Duodenal mucosa (tissue), 2 donors: ENCODE measurements around the gene DOCK1.

Experiments
- H3K27ac ChIP-seq: one replicate; pipeline ENCODE4 v1.7.0; 2013; ENCODE audit warnings: low read depth, low read length
- H3K27me3 ChIP-seq, 2 donors: one replicate each; pipeline ENCODE4 v1.7.0; 2013; ENCODE audit warnings: low read length in 2 of 2, control low read depth in 1 of 2; ENCODE audit not compliant: insufficient read depth in 2 of 2, control insufficient read depth in 1 of 2
- H3K36me3 ChIP-seq, 2 donors: one replicate each; pipeline ENCODE4 v1.7.0; 2013; ENCODE audit warnings: low read length in 2 of 2, control low read depth in 1 of 2; ENCODE audit not compliant: insufficient read depth in 2 of 2, control insufficient read depth in 1 of 2
- H3K4me1 ChIP-seq, 2 donors: one replicate each; pipeline ENCODE4 v1.7.0; 2013; ENCODE audit warnings: low read length in 2 of 2, control low read depth in 1 of 2; ENCODE audit not compliant: insufficient read depth in 2 of 2, control insufficient read depth in 1 of 2
- H3K4me3 ChIP-seq, 2 donors: one replicate each; pipeline ENCODE4 v1.7.0; 2013; ENCODE audit warnings: low read length in 2 of 2, low read depth in 1 of 2
- H3K9ac ChIP-seq, 2 donors: one replicate each; pipeline ENCODE4 v1.7.0; 2013; ENCODE audit warnings: low read length in 2 of 2, low read depth in 1 of 2
- H3K9me3 ChIP-seq, 2 donors: one replicate each; pipeline ENCODE4 v1.7.0; 2013; ENCODE audit warnings: low read length in 2 of 2, control low read depth in 1 of 2; ENCODE audit not compliant: control insufficient read depth in 1 of 2

Gene DOCK1

DNA sequence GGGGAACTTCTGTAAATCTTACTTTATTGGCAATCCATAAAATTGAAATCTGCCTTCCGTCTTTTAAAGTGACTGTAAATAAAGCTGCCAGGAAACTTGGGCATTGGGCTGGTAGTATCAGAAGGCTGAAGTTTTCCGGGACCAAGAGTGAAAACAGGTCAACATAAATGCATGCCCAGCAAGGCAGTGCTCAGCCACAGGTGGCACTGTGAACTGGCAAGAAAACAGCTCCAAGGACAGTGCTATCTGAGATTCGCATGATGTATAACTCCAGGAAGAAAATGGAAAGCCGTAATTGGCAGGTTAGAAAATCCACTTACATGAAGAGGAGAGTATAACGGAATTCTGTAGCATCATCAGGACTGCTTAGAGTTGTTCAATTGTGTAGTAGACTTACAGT, 293.1 kb downstream of the DOCK1 start:
- Histone ChIP-seq H3K27me3 (peaks cover 12 to 22% of the 10 kb centered on the region in 2 donors), H3K36me3 (no peaks in the 10 kb centered on the region), H3K27ac (no peak overlapping the region), H3K9ac (no peak overlapping the region), H3K4me3 (no peak overlapping the region), H3K9me3 (no peaks in the 10 kb centered on the region), H3K4me1 (peaks cover 0 to 3% of the 10 kb centered on the region in 2 donors)

DNA sequence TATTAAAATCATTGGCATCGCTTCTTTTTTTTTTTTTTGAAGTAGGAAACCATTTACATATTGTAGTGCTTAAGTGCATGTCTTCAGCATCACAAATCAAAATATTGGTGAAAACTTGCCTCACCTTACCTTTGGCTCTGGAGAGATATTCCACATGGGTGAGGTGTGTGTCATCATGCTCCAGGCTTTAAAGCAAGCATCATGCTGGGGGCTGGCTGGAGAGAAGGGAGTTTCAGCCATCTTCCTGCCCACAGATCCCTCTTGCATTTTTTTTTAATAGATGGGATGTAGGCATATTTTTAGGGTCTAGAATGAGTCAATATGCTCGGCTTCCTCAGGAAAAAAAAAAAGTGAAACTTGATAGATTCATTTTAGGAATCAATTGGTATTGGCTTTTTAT, 293.5 kb downstream of the DOCK1 start:
- Histone ChIP-seq H3K4me3 (no peak overlapping the region), H3K4me1 (peaks cover 0 to 3% of the 10 kb centered on the region in 2 donors), H3K36me3 (no peaks in the 10 kb centered on the region), H3K27me3 (peaks cover 11 to 22% of the 10 kb centered on the region in 2 donors), H3K9ac (no peak overlapping the region), H3K9me3 (no peaks in the 10 kb centered on the region), H3K27ac (no peak overlapping the region)

DNA sequence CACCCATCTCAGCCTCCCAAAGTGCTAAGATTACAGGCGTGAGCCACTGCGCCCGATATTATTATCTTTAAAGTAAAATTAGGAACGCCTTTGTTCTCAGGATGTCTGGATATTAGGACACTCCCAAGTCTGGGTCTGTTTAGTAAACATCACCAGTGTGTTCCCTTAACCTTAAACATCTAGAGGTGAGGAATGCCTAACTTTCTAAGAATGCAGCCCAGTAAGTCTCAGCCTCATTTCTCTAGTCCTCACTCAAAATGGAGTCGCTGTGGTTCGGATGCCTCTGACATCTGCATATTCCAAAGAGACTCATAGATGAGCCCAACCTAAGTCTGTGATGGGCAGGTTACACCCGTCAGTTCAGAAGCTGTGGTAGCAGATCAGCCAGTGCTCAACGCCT, 295.4 kb downstream of the DOCK1 start:
- Histone ChIP-seq H3K27me3 (peaks cover 0 to 4% of the 10 kb centered on the region in 2 donors), H3K27ac (no peak overlapping the region), H3K9ac (no peak overlapping the region), H3K36me3 (no peaks in the 10 kb centered on the region), H3K4me1 (peaks cover 0 to 3% of the 10 kb centered on the region in 2 donors), H3K4me3 (no peak overlapping the region), H3K9me3 (no peaks in the 10 kb centered on the region)

DNA sequence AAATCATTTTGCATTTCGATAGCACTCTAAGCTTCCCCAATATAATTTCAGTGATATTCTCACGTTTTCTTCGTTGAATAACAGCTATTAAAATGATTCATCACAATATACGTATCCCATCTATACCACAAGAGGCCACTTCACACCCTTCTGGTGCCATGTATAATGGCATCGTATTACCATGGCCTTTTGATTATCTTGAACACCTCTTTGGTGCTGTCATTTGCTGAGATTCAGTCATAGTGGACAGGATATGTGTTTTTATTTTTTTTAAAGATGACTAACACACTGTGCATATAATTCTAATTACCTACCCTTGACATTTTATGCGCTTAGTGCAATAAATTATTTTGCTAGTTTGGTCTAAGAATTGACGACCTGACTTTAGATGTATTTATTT, 297.8 kb downstream of the DOCK1 start:
- no peak overlapping the region for H3K27ac ChIP-seq
- no peak overlapping the region for H3K4me3 ChIP-seq
- H3K36me3 ChIP-seq: no peaks in the 10 kb centered on the region
- H3K4me1 ChIP-seq: no peaks in the 10 kb centered on the region
- no peaks in the 10 kb centered on the region for H3K27me3 ChIP-seq
- no peaks in the 10 kb centered on the region for H3K9me3 ChIP-seq
- H3K9ac ChIP-seq: no peak overlapping the region

DNA sequence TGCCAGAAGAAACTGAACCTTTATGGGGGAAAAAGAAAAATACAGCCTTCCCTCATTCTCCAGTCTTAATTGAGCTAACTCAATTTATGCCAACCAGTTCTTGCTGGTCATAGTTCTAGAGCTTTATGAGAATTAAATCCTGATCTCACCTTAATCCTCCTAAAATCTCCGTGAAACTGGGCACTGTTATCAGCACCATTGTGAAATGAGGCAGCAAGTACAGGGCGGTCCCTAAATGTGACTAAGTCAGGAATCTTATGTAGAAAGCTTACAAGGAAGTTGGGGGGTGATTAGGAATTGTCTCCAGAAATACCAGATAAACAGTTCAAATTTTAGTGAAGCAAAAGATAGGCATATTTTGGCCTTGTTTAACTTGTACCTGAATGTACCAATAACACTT, 301.9 kb downstream of the DOCK1 start:
- no peaks in the 10 kb centered on the region for H3K36me3 ChIP-seq
- H3K4me3 ChIP-seq: no peak overlapping the region
- no peaks in the 10 kb centered on the region for H3K27me3 ChIP-seq

DNA sequence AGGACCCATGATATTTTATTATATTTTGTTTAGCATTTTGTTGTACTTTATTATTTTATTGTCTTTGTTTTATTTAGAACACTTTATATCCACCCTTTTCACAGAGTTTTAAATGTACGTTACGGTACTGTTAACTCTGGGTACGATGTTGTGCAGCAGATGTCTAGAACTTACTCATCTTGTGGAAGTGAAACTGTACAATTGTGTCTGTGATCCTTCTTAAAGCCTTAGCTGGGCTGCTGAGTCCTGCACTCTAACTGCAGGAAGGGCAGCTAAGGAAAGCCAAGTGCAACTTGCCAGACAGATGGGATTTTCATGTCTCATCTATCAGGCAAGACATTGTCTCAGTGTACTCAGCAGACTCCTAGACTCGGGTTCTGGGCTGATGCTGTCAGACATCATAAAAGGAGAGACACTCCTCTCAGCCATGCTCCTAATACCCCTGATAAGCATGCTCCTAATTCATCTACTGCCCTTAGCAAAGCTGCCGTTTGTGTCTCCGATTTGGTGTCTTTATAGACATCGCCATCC, 305.8 kb downstream of the DOCK1 start:
- no peak overlapping the region for H3K9ac ChIP-seq
- H3K27ac ChIP-seq: no peak overlapping the region
- H3K4me3 ChIP-seq: no peak overlapping the region
- no peaks in the 10 kb centered on the region for H3K27me3 ChIP-seq
- no peaks in the 10 kb centered on the region for H3K36me3 ChIP-seq
- H3K4me1 ChIP-seq: no peaks in the 10 kb centered on the region
- H3K9me3 ChIP-seq: no peaks in the 10 kb centered on the region

More for the DNA sequence above, 301.9 kb downstream of the DOCK1 start:
- H3K27ac ChIP-seq: no peak overlapping the region
- no peaks in the 10 kb centered on the region for H3K9me3 ChIP-seq
- no peaks in the 10 kb centered on the region for H3K4me1 ChIP-seq
- H3K9ac ChIP-seq: no peak overlapping the region

DNA sequence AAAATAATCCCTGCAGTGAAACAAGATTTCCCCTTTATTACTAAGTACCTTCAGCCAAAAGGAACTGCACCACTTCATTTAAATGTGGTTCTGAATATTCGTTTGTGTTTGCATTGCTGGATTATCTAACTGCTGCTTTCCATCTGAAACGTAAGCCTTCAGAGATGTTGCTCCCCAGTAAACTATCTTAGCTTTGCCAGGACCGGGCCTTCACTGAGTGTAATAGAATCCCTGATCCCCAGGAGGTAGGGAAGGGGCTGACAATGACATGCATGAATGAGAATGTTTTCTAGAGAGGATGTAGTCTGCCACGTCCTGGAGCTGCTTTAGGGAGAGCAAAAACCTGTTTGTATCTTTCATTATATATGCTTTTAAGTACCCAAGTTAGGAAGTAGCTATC, 310.6 kb downstream of the DOCK1 start:
- H3K4me3 ChIP-seq: no peak overlapping the region
- no peak overlapping the region for H3K27ac ChIP-seq
- no peaks in the 10 kb centered on the region for H3K36me3 ChIP-seq
- no peaks in the 10 kb centered on the region for H3K4me1 ChIP-seq
- H3K27me3 ChIP-seq: no peaks in the 10 kb centered on the region
- H3K9ac ChIP-seq: no peak overlapping the region
- H3K9me3 ChIP-seq: no peaks in the 10 kb centered on the region

DNA sequence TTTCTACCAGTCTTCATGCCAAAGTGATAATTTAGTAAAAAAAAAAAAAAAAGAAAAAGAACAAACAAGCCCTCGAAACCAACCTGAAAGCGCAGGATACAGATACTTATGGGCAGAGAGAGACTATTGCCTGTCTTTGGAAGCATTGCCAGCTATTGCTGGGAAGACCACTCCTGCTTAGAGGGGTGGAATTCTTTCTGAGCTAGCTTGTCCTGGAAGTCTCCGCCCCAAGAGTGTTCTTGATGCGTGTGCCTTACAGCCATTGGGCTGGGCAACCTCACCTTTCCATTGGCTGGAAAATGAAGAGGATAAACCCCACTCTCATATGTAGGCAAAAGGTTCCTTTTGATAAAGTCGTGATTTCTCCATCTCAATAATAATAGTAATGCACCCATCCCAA, 311.0 kb downstream of the DOCK1 start:
- H3K4me1 ChIP-seq: no peaks in the 10 kb centered on the region
- H3K4me3 ChIP-seq: no peak overlapping the region
- H3K27me3 ChIP-seq: no peaks in the 10 kb centered on the region
- H3K27ac ChIP-seq: no peak overlapping the region
- no peaks in the 10 kb centered on the region for H3K9me3 ChIP-seq
- no peak overlapping the region for H3K9ac ChIP-seq
- no peaks in the 10 kb centered on the region for H3K36me3 ChIP-seq

DNA sequence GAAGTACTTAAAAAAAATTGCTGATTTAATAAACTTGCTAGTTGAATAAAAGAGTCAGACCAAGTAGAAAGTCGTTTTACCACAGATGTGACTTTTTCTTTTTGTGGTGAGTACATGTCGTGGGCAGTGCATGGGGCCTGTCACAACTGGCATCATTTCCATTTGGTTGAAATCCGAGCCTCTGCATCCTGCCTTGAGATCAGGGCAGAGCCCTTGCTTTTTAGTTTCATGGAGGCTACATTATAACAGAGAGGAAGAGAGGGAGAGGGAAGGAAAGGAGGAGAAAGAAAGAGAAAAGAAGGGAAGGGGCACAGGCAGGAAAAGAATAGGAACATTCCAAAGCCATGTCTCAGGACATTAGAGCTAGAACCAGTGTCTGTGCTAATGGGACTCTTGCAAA, 311.6 kb downstream of the DOCK1 start:
- H3K27ac ChIP-seq: no peak overlapping the region
- H3K27me3 ChIP-seq: no peaks in the 10 kb centered on the region
- H3K9ac ChIP-seq: no peak overlapping the region
- H3K4me3 ChIP-seq: no peak overlapping the region
- H3K36me3 ChIP-seq: no peaks in the 10 kb centered on the region
- no peaks in the 10 kb centered on the region for H3K9me3 ChIP-seq
- H3K4me1 ChIP-seq: no peaks in the 10 kb centered on the region

DNA sequence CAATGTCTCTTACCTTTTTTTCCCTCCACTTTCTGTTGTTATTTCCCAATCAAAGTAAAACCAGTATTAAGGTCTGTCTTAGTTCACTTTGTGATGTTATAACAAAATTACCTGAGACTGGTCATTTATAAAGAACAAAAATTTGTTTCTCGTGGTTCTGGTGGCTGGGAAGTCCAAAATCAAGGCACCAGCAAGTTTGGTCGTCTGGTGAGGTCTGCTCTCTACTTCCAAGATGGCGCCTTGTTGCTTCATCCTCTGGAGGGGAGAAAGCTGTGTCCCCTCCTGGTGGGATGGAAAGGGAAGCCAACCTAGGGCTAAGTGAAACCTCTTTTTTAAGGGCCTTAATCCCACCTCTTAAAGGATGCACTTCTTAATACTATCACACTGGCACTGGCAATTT, 313.4 kb downstream of the DOCK1 start:
- Histone ChIP-seq H3K36me3 (no peaks in the 10 kb centered on the region), H3K9ac (no peak overlapping the region), H3K4me3 (no peak overlapping the region), H3K9me3 (no peaks in the 10 kb centered on the region), H3K27ac (no peak overlapping the region), H3K4me1 (no peaks in the 10 kb centered on the region), H3K27me3 (no peaks in the 10 kb centered on the region)

DNA sequence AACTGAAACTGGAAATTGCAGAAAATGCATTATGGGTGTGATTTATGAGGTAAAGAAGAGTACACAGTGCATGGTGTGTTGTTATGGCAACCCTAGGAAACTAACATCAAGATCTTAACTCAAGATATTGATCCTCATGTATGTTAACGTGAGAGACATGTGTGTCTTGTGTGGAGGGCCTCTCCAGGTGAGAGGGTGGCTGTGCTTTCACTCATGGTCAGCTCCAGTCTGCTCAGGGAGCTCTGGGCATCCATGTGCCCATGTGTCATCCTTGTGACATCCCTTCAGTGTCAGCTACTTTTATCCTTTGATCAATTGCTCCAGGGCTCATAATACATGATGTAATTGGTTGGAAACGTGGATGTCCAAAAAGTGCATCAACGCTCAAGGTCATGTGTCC, 316.1 kb downstream of the DOCK1 start:
- H3K9ac ChIP-seq: no peak overlapping the region
- H3K36me3 ChIP-seq: no peaks in the 10 kb centered on the region
- no peaks in the 10 kb centered on the region for H3K9me3 ChIP-seq
- H3K4me1 ChIP-seq: no peaks in the 10 kb centered on the region
- H3K4me3 ChIP-seq: no peak overlapping the region
- H3K27ac ChIP-seq: no peak overlapping the region
- no peaks in the 10 kb centered on the region for H3K27me3 ChIP-seq
